ENCODE measurements around the gene C1orf56.

C1orf56 gene, protein sequence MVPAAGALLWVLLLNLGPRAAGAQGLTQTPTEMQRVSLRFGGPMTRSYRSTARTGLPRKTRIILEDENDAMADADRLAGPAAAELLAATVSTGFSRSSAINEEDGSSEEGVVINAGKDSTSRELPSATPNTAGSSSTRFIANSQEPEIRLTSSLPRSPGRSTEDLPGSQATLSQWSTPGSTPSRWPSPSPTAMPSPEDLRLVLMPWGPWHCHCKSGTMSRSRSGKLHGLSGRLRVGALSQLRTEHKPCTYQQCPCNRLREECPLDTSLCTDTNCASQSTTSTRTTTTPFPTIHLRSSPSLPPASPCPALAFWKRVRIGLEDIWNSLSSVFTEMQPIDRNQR

DNA sequence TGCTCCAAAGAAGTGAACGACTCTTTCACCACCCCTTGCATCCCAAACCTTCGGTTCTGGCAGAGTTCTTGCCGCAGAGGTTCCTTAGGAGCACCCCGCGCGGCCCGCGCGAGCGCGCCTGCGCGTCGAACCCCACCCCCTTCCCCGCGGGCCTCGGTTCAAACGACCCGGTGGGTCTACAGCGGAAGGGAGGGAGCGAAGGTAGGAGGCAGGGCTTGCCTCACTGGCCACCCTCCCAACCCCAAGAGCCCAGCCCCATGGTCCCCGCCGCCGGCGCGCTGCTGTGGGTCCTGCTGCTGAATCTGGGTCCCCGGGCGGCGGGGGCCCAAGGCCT, at the start of gene C1orf56:
TSS of gene C1orf56 (plus strand) at position 161 of the 334 bp plus-strand sequence. CDS start at position 258, 97 bp downstream.
- peak in 1 of 2 donors; percentile 38 for DNase-seq (ENCODE audit: extremely low read depth in 1 of 2, low read depth in 1 of 2)

DNA sequence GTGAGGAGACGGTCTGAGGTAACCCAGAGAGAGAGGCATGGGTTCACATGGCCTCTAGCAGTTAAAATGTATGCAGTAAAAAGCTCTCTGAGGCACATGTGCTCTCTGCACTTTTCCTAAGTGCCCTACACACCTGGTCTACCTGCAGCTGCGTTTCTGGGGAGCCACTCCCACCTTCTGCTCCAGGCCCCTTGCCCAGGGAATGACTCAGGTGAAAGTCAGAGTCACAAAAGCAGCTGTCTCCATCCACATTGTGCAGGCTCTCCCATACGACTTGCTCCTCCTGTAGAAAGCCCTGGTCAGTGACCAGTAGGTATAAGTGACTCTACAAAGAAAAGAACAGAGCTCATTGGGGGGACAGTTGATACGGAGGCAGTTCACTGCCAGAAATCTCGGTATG, 49.6 kb upstream of the C1orf56 start:
- no peak for DNase-seq (ENCODE audit: extremely low read depth in 1 of 2, low read depth in 1 of 2)

DNA sequence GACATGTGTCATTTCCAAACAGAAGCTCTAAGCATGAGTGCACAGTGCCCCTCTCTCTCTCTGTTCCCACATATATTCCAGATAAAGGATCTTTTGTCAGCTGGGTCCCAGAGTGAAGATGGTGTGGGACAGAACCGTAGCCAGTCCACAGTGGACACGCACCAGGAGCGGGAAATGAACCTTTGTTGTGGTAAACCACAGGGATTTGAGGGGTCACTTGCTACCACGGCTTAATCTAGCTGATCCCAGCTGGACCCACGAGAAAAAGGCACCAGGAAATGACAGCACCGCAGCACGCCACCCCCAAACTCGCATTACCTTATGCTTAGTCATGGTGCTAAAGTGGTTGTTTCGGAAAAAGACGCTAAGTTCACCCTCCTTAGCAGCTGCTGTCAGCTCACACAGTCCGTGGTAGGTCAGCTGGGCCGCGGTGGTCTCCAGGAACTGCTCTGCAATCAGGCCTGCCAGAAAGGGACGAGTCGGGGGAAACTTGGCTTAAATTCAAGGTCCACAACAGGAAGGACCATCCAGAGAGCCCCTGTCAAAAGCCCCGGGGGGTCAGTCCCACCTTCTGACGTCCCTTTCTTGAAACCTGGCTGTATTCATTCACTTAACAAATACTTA, 48.4 kb upstream of the C1orf56 start:
- DNase-seq (ENCODE audit: extremely low read depth in 1 of 2, low read depth in 1 of 2) = peak in 1 of 2 donors; percentile 32

DNA sequence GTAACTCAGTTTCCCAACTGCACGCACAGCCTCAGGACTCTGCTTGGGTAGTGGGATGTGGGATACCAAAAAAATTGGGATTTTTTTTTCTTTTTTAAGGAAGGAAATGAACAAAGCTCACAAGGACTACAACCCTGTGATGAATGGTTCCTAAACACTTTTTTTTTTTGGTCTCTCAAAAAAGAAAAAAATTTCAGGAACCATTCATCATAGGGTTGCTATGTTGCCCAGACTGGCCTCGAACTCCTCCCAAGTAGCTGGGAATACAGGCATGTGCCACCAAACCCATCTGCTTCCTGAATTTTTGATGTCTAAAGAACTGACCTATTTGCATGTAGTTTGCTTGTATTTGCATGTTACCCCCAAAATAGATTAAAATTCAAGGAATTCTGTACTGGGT, 47.6 kb upstream of the C1orf56 start:
- no peak for DNase-seq (ENCODE audit: extremely low read depth in 1 of 2, low read depth in 1 of 2)

DNA sequence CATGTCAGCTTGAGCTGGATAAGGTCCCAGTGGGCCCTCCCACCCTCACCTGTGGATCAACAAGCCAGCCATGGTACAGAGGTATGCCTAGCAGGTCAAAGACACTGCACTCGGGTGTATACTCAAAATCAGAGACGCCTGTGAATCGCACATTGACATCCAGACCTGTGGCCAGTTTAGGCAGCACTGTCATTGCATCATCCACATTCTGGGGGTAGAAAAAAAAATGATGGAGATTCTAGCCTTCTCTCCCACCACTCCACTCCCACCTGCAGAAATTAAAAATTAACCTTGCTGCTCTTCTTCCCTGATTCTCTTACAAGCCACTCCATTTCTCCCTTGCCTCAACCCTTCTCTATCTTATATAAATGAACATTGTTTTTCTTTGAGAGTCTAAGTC, 47.1 kb upstream of the C1orf56 start:
- no peak for DNase-seq (ENCODE audit: extremely low read depth in 1 of 2, low read depth in 1 of 2)

DNA sequence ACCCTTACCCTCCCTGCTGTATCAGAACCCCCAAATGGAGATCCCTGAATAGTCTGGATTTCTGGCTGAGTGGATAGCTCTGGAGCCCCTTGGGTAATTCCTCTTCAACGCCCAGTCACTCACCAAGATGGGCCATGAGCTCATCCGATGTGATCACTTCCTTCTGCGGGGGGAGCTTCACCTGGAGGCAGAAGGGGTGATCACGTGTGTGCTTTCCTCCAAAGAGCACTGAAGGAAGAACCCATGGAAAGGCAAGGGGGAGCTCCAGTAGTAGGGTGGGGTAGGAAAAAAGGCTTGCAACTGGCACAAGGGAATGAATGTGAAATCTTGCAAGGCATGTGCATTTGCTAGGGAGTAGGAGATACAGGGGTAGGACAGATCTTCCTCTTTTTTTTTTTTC, 45.9 kb upstream of the C1orf56 start:
- DNase-seq (ENCODE audit: extremely low read depth in 1 of 2, low read depth in 1 of 2) = no peak

DNA sequence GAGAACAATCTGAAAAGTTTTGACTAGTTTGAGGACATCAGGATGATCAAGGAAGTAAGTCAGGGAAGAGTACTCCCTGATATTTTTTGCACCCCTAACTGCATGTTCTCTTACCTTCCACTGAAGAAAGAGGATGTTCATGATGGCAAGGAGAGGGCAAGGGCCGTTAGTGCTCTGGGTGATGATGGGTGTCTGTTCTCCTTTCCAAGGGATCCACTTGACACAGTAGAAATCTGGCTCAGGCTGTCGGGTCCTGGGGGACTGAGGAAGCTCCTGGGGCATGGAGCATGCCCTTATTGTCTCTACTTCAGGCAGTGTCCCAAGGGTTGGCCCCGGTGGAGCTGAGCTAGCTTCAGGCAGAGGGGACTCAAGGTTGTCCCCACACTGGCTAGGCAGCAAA, 45.5 kb upstream of the C1orf56 start:
- DNase-seq (ENCODE audit: extremely low read depth in 1 of 2, low read depth in 1 of 2) = no peak

DNA sequence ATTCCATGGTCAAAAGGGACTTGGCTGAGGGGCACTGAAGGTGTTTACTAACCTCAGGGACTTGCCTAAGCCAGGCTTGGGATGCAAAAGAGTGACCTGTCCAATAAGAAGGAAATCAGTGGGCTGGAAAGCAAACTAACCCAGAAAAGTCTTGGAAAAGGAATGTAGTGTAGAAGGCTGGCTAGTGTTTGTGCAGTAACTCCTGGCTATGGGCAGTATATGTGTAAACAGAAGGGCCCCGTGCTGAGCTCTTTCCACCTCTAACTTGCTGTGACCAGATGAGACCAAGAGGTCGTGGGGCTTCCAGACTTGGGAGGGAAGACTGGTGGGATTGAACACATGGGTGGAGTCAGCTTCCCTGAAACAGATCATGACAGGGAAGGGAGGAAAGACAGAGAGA, 44.9 kb upstream of the C1orf56 start:
- no peak for DNase-seq (ENCODE audit: extremely low read depth in 1 of 2, low read depth in 1 of 2)

DNA sequence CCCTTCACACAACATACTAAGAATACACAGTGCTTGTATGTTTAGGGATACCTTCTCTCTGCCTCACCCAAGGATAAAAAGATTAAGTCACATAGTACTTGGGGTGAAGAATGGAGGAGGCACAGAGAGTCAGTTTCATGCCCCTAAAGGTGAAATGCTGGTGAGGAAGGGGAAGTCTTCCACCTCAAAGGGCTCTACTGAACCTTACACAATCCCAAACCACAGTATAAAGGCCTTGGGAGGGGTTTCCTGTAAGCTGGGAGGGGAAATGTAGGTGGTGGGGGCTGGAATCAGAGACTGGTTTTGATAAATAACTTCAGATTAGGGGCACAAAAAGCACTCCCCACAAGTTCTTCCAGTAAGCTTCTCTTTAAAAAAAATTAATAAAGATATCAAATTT, 44.4 kb upstream of the C1orf56 start:
- no peak for DNase-seq (ENCODE audit: extremely low read depth in 1 of 2, low read depth in 1 of 2)

DNA sequence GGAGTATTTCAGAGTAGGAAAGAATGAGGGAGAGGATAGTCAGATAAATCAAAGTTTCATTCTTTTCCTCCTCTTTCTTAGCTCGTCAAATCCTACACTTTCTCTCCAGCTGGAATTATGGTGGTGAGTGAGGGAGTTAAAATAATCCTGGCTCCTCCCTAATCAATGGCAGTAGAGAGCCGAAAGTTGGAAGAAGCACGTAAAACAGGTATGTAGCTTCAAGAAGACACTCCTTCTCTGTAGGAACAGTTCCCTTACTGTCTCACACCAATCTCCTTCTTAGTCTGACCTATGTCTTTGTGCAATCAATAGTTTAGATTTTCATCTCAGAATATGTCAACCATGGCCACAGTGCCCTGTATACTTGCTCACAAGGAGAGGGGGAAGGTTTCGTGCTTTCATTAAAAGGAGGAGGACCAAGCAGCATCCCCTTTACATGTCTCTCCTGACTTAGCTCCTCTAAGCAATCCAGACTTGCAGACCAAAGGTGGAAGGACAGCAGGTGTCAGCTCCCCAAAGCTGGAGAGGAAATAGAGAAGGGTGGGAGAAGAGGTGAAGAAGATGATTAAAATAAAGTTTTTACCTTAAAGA, 41.7 kb upstream of the C1orf56 start:
- no peak for DNase-seq (ENCODE audit: extremely low read depth in 1 of 2, low read depth in 1 of 2)

DNA sequence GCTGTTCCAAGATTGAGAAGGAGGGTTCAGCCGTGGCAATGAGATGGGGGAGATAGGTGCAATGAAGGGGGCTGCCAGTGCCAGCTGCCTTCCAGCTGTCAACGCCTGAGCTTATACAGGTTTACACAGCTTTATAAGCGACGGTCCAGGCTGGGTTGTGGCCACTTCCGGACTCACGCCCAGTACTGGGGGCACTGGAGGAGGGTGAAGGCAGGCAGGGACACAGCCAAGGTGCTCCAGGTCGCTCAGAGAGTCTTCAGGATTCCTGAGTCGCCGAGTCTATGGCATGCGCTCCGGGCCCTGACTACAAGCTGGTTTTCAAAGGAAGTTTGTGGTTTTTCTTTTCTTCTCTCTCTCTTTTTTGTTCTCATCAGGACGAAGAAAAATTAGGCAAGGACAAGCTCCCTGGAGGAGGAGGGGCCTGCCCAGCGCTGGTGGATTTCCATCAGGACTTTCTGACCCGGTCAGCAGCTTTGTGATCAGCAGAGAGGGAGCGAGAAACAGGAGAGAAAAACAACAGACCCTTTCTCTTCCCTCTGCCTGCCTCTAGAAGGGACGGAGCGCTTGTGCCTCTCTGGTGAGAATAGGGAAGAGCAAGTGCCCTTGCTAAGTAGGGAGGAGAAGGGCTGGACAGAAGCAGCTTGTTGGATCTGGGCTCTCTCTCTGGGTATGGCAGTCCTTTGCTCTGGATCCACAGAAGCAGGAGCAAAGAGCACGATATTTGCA, 41.1 kb upstream of the C1orf56 start, which contains the start of gene MINDY1:
TSS of gene MINDY1 (minus strand) at position 576 of the 726 bp plus-strand sequence. CDS start 4,285 bp downstream, outside the sequence.
- peak in 1 of 2 donors; percentile 26 for DNase-seq (ENCODE audit: extremely low read depth in 1 of 2, low read depth in 1 of 2)

DNA sequence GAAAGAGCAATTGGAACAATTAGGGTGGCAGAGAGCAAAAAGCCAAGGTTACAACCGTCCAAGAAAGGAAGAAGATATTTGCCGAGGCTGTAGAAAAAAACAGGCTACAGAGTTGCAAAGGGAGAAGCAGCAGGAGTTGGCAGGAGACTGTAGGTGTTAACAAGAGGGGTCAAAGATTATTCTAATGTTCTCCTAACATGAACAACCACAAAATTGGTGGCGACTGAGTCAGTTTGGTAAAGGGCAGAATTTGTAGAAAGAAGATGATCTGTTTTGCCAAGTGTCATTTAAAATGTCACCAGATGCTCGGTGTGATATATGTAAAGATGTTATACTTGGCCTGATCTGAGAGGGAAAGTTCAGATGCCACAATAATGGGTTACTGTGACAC, 39.7 kb upstream of the C1orf56 start:
- DNase-seq (ENCODE audit: extremely low read depth in 1 of 2, low read depth in 1 of 2) = no peak

DNA sequence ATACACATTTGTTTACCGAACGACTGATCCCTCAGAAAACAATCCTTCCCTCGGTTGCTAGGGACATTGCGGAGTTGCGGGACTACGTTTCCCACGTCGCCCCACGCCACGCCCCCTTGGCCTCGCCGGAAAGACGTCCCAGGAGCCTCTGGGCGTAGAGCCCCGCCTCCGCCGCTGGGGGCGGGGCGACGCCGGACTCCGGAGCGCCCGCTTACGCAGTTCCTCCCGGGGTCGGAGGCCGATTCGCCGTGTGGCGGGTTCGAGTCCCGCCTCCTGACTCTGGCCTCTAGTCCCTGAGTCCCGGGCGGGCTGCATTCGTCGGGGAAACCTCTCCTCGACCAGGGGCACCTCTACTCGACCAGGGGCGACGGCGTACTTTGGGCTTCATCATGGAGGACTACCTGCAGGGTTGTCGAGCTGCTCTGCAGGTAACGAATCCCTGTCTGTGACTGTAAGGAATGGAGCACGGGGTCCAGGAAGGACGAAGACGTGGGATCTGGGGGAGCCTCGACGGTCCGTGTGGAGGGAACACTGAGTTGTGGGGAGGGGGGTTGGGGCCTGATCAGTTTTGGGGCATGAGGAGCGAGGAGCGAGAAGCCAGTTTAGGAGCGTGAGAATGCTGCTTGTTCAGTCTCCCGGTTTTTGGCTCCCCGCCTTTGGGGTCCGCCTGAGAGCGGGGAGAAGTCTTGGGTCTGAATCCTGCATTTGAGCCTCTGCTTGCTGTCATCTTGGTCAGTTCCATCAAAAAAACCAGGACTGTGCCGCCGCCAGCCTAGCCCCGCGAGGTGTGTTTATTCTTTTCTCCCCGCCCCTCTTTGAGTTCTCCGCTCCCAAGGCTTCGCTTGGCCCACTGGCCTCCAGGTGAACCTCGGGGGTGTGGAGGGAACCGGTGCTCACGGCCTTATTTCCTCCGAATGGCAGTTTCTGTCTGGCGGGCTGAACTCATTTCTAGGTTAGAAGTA, 39.0 kb upstream of the C1orf56 start, which contains the start of gene PRUNE1:
TSS of gene PRUNE1 (plus strand) at position 206 of the 962 bp plus-strand sequence. CDS start at position 390, 184 bp downstream.
- peak; percentile 92 to 93 for DNase-seq (ENCODE audit: extremely low read depth in 1 of 2, low read depth in 1 of 2)

DNA sequence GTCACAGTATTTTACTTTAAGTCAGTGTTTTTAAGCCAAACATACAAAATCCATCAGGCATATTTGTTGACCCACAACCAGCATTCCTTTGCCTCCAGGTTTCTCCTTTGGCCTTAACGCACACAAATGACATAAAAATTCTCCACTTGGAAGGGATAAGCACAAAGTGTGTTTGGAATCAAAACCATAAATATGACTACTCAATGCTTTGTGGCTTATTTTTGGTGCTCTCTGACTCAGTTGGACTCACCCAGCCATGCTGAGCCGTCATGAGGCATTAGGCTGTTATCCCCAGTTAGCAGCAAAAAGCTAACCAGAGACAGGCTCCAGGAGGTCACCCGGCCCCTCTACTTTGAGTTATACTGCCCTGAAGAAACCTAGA, 38.4 kb upstream of the C1orf56 start:
- no peak for DNase-seq (ENCODE audit: extremely low read depth in 1 of 2, low read depth in 1 of 2)

DNA sequence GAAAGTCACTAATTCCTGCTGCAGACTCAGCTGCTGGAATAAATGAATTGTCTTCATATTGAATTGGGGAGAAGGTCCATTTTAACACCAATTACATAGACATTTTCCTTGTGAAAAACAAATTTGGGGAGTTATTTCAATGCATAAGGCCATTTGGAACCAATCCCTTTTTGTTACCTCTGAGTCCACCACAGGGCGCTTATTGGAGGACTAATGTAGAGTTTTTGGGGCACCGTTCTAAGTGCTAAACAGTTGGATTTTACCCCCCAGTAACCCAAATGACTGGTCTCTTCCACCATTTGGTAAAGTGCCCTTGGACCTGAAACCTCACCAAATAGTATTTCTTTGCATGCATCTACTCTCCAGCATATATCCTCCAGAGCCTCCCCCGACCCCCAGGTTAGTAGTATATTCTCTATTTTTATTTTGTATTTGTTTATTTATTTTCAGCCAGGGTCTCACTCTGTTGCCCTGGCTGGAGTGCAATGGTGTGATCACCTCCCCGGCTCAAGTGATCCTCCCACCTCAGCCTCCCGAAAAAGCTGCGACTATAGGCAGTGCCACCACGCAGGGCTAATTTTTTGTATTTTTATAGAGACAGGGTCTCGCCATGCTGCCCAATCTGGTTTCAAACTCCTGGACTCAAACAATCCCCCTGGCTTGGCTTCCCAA, 37.7 kb upstream of the C1orf56 start:
- no peak for DNase-seq (ENCODE audit: extremely low read depth in 1 of 2, low read depth in 1 of 2)

DNA sequence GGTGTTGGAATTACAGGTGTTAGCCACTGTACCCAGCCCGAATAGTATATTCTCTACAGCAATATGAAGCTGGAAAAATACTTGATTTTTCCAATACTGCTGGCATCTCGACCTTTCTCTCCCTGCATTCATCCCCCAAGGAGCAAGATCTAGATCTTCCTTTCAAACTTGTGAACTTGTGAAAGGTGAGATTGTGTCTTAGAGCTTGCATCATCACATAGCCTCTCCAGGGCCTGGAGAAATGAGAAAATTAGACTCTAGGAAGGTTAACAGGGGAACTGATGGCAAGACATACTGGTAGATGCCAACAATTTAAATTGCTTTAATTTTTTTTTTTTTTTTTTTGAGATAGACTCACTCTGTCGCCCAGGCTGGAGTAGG, 37.2 kb upstream of the C1orf56 start:
- DNase-seq (ENCODE audit: extremely low read depth in 1 of 2, low read depth in 1 of 2) = no peak

DNA sequence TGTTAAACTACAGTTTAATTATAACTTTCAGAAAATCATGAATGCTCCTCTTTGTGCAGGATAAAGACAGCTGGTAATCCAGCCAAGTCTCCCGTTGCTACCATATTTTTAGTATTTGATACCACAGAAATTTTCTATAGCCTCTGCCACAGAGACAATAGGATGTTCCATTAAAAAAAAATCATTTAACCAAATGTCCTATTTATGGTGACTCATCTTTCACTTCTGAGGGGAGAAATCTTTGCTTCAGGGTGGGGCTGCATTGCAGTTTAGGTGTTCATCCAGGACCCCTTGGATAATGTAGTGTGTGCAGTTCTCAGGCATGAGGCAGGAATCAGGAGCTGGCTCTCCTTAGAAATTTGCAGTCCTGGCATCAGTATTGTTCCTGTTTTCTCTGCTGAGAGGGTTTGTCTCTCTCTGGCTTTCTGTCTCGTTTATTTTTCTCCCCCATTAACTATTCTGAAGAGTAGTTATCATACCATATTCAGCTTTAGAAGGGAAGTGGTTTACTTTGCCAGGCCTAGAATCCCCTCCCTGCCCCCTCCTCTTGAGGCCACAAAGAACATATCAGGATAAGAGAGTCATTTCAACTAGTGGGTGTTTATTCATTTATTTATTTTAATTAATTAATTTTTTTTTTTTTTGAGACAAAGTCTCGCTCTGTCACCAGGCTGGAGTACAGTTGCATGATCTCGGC, 36.2 kb upstream of the C1orf56 start:
- DNase-seq (ENCODE audit: extremely low read depth in 1 of 2, low read depth in 1 of 2) = no peak

DNA sequence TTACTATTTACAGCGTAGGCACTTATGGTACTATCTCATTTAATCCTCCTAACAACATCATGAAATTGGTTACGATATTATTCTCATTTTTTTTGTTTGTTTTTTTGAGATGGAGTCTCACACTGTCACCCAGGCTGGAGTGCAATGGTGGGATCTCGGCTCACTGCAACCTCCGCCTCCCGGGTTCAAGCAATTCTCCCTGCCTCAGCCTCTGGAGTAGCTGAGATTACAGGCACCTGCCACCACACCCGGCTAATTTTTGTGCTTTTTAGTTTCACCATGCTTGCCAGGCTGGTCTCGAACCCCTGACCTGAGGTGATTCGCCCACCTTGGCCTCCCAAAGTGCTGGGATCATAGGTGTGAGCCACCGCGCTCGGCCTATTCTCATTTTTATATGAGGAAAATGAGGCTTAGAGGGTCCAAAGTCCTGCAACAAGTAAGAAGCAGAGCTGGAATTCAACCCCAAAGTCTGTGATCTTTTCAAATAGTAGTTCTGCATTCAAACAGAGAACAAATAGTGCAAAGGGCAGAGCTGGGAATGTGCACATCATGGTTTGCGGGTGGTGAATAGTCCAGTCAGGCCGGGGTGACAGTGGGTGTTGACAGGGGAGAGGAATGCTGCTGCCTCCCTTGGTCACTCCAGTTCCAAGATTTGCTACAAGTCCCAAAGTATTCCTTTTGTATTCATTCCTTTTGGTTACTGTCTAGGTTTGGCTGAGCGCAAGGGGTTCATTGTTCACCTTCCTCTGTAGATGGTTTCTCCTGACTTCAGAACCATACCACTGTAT, 34.7 kb upstream of the C1orf56 start:
- no peak for DNase-seq (ENCODE audit: extremely low read depth in 1 of 2, low read depth in 1 of 2)
